A549 (cell line): ENCODE measurements around the gene VDAC2.

Experiments
- CHD4 ChIP-seq: fragments of 200-600 bp; sonication (generic); IDR thresholded peaks from 2 replicates; pipeline ENCODE4 v1.6.1; 2016; ENCODE audit warnings: antibody characterized with exemption, mild to moderate bottlenecking, borderline replicate concordance
- EP300 ChIP-seq, 2 experiments: fragments of >200 bp; sonication (Bioruptor Twin); formaldehyde crosslinking; IDR thresholded peaks; 2 replicates in 1 of 2; 3 replicates in 1 of 2; pipeline ENCODE4 v1.6.1; 2016 to 2017
- HOXA7 ChIP-seq: fragments of 250-450 bp; sonication (Bioruptor Pico); IDR thresholded peaks from 2 replicates; pipeline ENCODE4 v1.5.0; 2020; ENCODE audit warnings: mild to moderate bottlenecking, moderate library complexity
- MAZ ChIP-seq: fragments of 150-350 bp; IDR thresholded peaks from 2 replicates; pipeline ENCODE4 v1.6.1; 2014; ENCODE audit warnings: antibody characterized with exemption, low read depth, low read length, borderline replicate concordance
- NFE2L2 ChIP-seq: fragments of 150-350 bp; conservative IDR thresholded peaks from 2 replicates; pipeline ENCODE4 v1.6.1; 2014; ENCODE audit warnings: low read length
- POLR2A ChIP-seq: IDR thresholded peaks from 2 replicates; pipeline ENCODE4 v1.6.1; 2012; ENCODE audit warnings: mild to moderate bottlenecking, low read length
- POLR2AphosphoS2 ChIP-seq: conservative IDR thresholded peaks from 2 replicates; pipeline ENCODE4 v1.6.1; 2012; ENCODE audit warnings: low read length, improper control_type of control experiment, inconsistent platforms
- RNF2 ChIP-seq: fragments of 200-600 bp; sonication (generic); IDR thresholded peaks from 2 replicates; pipeline ENCODE4 v1.6.1; 2016; ENCODE audit warnings: low read depth, mild to moderate bottlenecking, antibody characterized with exemption, moderate library complexity, borderline replicate concordance
- SMC3 ChIP-seq: fragments of >200 bp; sonication (Bioruptor Twin); formaldehyde crosslinking; IDR thresholded peaks from 3 replicates; pipeline ENCODE4 v1.6.1; 2018; ENCODE audit warnings: inconsistent platforms
- TF ChIP-seq, protein P1 (sequence below): fragments of >200 bp; sonication (Bioruptor Twin); formaldehyde crosslinking; IDR thresholded peaks from 3 replicates; pipeline ENCODE4 v1.5.1; 2016
- TF ChIP-seq, protein P2 (sequence below): IDR thresholded peaks from 2 replicates; pipeline ENCODE4 v1.6.1; 2012

DNA sequence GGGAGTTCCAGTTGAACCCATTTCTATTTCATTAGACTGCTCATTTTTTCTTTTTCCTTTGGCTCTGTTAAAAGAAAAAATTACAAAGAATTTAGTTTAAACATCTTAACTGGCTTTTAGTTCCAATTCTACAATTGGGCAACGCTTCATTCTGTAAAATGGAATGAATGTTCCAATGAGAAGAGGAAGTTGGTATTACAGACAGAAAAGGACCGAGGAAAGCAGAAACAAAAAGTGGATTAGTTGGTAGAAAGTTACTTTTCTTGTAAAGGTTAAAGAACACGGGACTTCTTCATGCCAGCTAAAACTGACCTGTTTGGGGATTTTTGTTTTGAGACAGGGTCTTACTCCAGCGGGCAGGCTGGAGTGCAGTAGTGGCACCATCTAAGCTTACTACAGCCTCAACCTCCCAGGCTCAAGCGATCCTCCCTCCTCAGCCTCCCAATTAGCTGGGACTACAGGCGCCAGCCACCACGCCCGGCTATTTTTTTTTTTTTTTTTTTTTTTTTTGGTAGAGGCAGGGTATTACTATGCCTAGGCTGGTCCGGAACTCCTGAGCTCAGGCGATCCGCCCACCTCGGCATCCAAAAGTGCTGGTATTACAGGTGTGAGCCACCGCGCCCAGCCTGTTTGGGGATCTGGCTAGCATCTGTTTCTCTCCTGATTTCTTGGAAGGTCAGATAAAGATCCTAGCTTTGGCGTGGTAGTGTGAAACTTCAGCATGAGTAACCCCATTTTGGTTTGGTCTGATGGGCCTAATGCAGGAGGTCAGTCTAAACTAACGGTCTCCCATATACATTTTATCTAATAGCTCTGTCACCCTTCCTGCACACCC is 1.3 kb upstream of the VDAC2 start:
- TF ChIP-seq, protein P1, sequence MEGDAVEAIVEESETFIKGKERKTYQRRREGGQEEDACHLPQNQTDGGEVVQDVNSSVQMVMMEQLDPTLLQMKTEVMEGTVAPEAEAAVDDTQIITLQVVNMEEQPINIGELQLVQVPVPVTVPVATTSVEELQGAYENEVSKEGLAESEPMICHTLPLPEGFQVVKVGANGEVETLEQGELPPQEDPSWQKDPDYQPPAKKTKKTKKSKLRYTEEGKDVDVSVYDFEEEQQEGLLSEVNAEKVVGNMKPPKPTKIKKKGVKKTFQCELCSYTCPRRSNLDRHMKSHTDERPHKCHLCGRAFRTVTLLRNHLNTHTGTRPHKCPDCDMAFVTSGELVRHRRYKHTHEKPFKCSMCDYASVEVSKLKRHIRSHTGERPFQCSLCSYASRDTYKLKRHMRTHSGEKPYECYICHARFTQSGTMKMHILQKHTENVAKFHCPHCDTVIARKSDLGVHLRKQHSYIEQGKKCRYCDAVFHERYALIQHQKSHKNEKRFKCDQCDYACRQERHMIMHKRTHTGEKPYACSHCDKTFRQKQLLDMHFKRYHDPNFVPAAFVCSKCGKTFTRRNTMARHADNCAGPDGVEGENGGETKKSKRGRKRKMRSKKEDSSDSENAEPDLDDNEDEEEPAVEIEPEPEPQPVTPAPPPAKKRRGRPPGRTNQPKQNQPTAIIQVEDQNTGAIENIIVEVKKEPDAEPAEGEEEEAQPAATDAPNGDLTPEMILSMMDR, result no peak
- TF ChIP-seq POLR2AphosphoS2 (no peak), MAZ (no peak), EP300 (IDR thresholded peaks at IDR 0.05) (no peak), RNF2 (no peak), SMC3 (no peak), CHD4 (no peak), POLR2A (no peak), HOXA7 (CRISPR knock-in tag) (no peak; the same call in 1 of the 2 replicates), NFE2L2 (no peak)
- TF ChIP-seq, protein P2, sequence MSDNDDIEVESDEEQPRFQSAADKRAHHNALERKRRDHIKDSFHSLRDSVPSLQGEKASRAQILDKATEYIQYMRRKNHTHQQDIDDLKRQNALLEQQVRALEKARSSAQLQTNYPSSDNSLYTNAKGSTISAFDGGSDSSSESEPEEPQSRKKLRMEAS, result no peak
